ENCODE measurements around the gene SCD. TPM values are rescaled to one million over a fixed set of nuclear protein-coding genes. Genes with fewer than 3 reads are reported as not detected.
A peak's percentile ranks its signal among the peaks of the same experiment; 100 is the strongest.
"Not testable (repeated sequence)": the region's sequence is repeated elsewhere in the genome, so short reads cannot be mapped to it uniquely, and the experiment has no call there.

Gene SCD
- total and polyA plus RNA-seq, 9 of the 15 experiments (the other 6 are each of a cell fraction or from before 2014, with no cell fraction given), result 114 to 486 (median 188) TPM

DNA sequence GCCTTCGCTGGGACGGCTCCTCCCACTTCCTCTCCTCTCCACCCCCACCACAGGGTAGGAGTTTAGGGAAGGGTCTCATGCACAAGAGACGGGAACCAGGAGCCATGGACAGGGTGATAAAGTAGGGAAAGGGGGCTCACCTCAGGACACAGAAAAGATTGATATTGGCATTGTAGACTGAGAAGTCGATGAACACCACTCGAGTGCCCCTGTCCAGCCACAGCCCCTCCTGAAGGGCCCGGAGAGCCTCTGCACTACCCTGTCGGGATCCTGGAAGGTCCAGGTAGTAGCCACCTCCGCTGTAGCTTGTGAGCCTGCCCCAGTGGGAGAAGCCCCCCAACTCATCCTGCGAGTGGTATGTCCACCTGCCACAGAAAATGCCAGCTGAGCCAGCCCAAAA is 49.8 kb upstream of the SCD start:
- intact Hi-C loops (cut with micrococcal nuclease), result no loop called here
- H3K36me3 ChIP-seq (ENCODE audit: control insufficient read depth, insufficient read depth, low read length), result no peaks in the 10 kb centered on the region
- TF ChIP-seq, protein P1, sequence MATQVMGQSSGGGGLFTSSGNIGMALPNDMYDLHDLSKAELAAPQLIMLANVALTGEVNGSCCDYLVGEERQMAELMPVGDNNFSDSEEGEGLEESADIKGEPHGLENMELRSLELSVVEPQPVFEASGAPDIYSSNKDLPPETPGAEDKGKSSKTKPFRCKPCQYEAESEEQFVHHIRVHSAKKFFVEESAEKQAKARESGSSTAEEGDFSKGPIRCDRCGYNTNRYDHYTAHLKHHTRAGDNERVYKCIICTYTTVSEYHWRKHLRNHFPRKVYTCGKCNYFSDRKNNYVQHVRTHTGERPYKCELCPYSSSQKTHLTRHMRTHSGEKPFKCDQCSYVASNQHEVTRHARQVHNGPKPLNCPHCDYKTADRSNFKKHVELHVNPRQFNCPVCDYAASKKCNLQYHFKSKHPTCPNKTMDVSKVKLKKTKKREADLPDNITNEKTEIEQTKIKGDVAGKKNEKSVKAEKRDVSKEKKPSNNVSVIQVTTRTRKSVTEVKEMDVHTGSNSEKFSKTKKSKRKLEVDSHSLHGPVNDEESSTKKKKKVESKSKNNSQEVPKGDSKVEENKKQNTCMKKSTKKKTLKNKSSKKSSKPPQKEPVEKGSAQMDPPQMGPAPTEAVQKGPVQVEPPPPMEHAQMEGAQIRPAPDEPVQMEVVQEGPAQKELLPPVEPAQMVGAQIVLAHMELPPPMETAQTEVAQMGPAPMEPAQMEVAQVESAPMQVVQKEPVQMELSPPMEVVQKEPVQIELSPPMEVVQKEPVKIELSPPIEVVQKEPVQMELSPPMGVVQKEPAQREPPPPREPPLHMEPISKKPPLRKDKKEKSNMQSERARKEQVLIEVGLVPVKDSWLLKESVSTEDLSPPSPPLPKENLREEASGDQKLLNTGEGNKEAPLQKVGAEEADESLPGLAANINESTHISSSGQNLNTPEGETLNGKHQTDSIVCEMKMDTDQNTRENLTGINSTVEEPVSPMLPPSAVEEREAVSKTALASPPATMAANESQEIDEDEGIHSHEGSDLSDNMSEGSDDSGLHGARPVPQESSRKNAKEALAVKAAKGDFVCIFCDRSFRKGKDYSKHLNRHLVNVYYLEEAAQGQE (IDR thresholded peaks at IDR 0.05; ENCODE audit: borderline replicate concordance), result peak; percentile 56
- TF ChIP-seq, protein P1 (CRISPR knock-in tag; IDR thresholded peaks at IDR 0.05; ENCODE audit: low read depth), result no peak
- no peak for TF ChIP-seq MBD2 (IDR thresholded peaks at IDR 0.05; ENCODE audit: borderline replicate concordance, low read depth)
- in situ Hi-C loops (cut with MboI), result no loop called here
- DNase-seq (ENCODE audit: extremely low read depth in 1 of 4, low spot score in 3 of 4) (no peak), FAIRE-seq (no peak), ATAC-seq (no peak)
- H3K79me2 ChIP-seq (ENCODE audit: control insufficient read depth, insufficient read depth, low read length), result no peaks in the 10 kb centered on the region
- no peak overlapping the region for H3K4me3 ChIP-seq
- H3K4me1 ChIP-seq (replicated peaks in 1 of 2; ENCODE audit: control insufficient read depth in 2 of 2, insufficient read depth in 2 of 2, low read length in 2 of 2), result no peaks in the 10 kb centered on the region; a peak in 1 of 5 replicates
- H3K4me2 ChIP-seq (ENCODE audit: insufficient read depth, low read length), result no peak overlapping the region
- H3K27ac ChIP-seq (ENCODE audit: extremely low read depth, low read depth, low read length), result no peak overlapping the region
- no TSS peak for BruUV-seq (replicated peaks)
- POLR2A ChIA-PET, result interaction anchor here (0.5 to 3.4 kb wide), 3 partner anchors 11 to 266 kb away, joined by 3 to 11 read pairs (median 3); partner anchors contain the start of gene BLOC1S2
- no peaks in the 10 kb centered on the region for H3K9me1 ChIP-seq (ENCODE audit: control insufficient read depth, insufficient read depth, low read length)
- 0 out of 4 replicates have a peak overlapping the region, but pooled peaks of 1 of the 2 experiments have one; percentile 9 for H3K9ac ChIP-seq (ENCODE audit: insufficient read depth in 1 of 2, low read depth in 2 of 2, low read length in 2 of 2)
- H2AFZ ChIP-seq (ENCODE audit: low read depth, low read length), result no peak overlapping the region
- CTCF ChIA-PET (ENCODE audit: low intra/inter-chr PET ratio), result no interaction called here
- 16% methylated on average over 8 of the region's 9 CpGs for WGBS (ENCODE audit: insufficient coverage, low coverage, missing lambda C conversion rate)
- no peaks in the 10 kb centered on the region for H4K20me1 ChIP-seq (replicated peaks; ENCODE audit: control insufficient read depth, insufficient read depth, low read length)
- H3K27me3 ChIP-seq (ENCODE audit: control insufficient read depth in 2 of 2, insufficient read depth in 2 of 2, low read length in 2 of 2), result peaks cover 5 to 22% of the 10 kb centered on the region in 2 experiments
- no peaks in the 10 kb centered on the region for H3K9me3 ChIP-seq (replicated peaks; ENCODE audit: control insufficient read depth, insufficient read depth, low read depth, low read length)

DNA sequence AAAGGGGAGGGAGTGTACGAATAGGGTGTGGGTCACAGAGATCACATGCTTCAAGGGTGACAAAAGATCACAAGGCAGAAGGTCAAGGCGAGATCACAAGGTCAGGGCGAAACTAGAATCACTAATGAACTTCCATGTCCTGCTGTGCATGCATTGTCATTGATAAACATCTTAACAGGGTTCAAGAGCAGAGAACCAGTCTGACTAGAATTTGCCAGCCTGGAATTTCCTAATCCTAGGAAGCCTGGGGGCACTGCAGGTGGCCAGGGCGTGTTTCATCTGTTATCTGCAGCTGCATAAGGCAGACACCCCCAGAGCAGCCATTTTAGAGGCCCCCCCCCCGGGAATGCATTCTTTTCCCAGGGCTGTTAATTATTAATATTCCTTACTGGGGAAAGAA is 45.9 kb upstream of the SCD start:
- H4K20me1 ChIP-seq (replicated peaks; ENCODE audit: control insufficient read depth, insufficient read depth, low read length); H3K9me3 ChIP-seq (replicated peaks; ENCODE audit: control insufficient read depth, insufficient read depth, low read depth, low read length); FAIRE-seq; H3K27ac ChIP-seq (ENCODE audit: extremely low read depth, low read depth, low read length); H3K4me1 ChIP-seq (replicated peaks in 1 of 2; ENCODE audit: control insufficient read depth in 2 of 2, insufficient read depth in 2 of 2, low read length in 2 of 2); H3K79me2 ChIP-seq (ENCODE audit: control insufficient read depth, insufficient read depth, low read length); ATAC-seq; POLR2A ChIA-PET; H3K36me3 ChIP-seq (ENCODE audit: control insufficient read depth, insufficient read depth, low read length); H2AFZ ChIP-seq (ENCODE audit: low read depth, low read length); H3K4me2 ChIP-seq (ENCODE audit: insufficient read depth, low read length); H3K4me3 ChIP-seq; in situ Hi-C loops (cut with MboI); H3K9me1 ChIP-seq (ENCODE audit: control insufficient read depth, insufficient read depth, low read length); intact Hi-C loops (cut with micrococcal nuclease); CTCF ChIA-PET (ENCODE audit: low intra/inter-chr PET ratio); H3K9ac ChIP-seq (ENCODE audit: insufficient read depth in 1 of 2, low read depth in 2 of 2, low read length in 2 of 2); BruUV-seq (replicated peaks); DNase-seq (ENCODE audit: extremely low read depth in 1 of 4, low spot score in 3 of 4): not testable (repeated sequence)
- 2% methylated on average over 4 of the region's 5 CpGs for WGBS (ENCODE audit: insufficient coverage, low coverage, missing lambda C conversion rate)
- peaks cover 13 to 24% of the 10 kb centered on the region in 2 experiments for H3K27me3 ChIP-seq (ENCODE audit: control insufficient read depth in 2 of 2, insufficient read depth in 2 of 2, low read length in 2 of 2)
